Neural progenitor cell (in vitro differentiated cells): ENCODE results near the gene BBIP1. TPM values are rescaled to one million over a fixed set of nuclear protein-coding genes. Genes with fewer than 3 reads are reported as not detected.
A peak's percentile ranks its signal among the peaks of the same experiment; 100 is the strongest.

Experiments
- DNase-seq: peaks from one replicate; pipeline ENCODE4 v3.0.0-alpha.2; 2016; ENCODE audit warnings: low spot score
- H2AFZ ChIP-seq: fragments of 200-600 bp; sonication (generic); replicated peaks from 2 replicates; pipeline ENCODE4 v1.6.1; 2016; ENCODE audit warnings: antibody characterized with exemption
- H3F3A ChIP-seq: fragments of 200-600 bp; sonication (generic); 2 replicates; pipeline ENCODE4 v1.6.1; 2016; ENCODE audit warnings: antibody characterized with exemption, low read depth
- H3K27ac ChIP-seq: fragments of 200-600 bp; sonication (generic); 2 replicates; pipeline ENCODE4 v1.5.1; 2016; ENCODE audit warnings: mild to moderate bottlenecking
- H3K27me3 ChIP-seq: fragments of 200-600 bp; sonication (generic); 2 replicates; pipeline ENCODE4 v1.6.1; 2016; ENCODE audit warnings: mild to moderate bottlenecking, moderate library complexity
- H3K36me3 ChIP-seq: fragments of 200-600 bp; sonication (generic); 2 replicates; pipeline ENCODE4 v1.5.1; 2016
- H3K4me1 ChIP-seq: fragments of 200-600 bp; sonication (generic); 2 replicates; pipeline ENCODE4 v1.6.1; 2016; ENCODE audit warnings: mixed run types
- H3K4me2 ChIP-seq: fragments of 200-600 bp; sonication (generic); 2 replicates; pipeline ENCODE4 v1.6.1; 2016
- H3K4me3 ChIP-seq: fragments of 200-600 bp; sonication (generic); 2 replicates; pipeline ENCODE4 v1.5.1; 2016
- H3K79me2 ChIP-seq: fragments of 200-600 bp; sonication (generic); 2 replicates; pipeline ENCODE4 v1.6.1; 2016; ENCODE audit warnings: low read depth
- H3K9ac ChIP-seq: fragments of 200-600 bp; sonication (generic); 2 replicates; pipeline ENCODE4 v1.6.1; 2016
- H3K9me3 ChIP-seq: fragments of 200-600 bp; sonication (generic); 2 replicates; pipeline ENCODE4 v1.5.1; 2016; ENCODE audit warnings: low read depth
- H4K20me1 ChIP-seq: fragments of 200-600 bp; sonication (generic); 2 replicates; pipeline ENCODE4 v1.6.1; 2016; ENCODE audit warnings: low read depth
- H3K27ac Mint-ChIP-seq: 3 replicates; pipeline ENCODE4 v1.8.0; 2021; ENCODE audit warnings: mixed read lengths
- H3K27me3 Mint-ChIP-seq: 2 replicates; pipeline ENCODE4 v1.8.0; 2022; ENCODE audit warnings: low read depth, mild to moderate bottlenecking, inconsistent platforms, moderate library complexity, mixed read lengths; ENCODE audit not compliant: insufficient read depth
- H3K36me3 Mint-ChIP-seq: 3 replicates; pipeline ENCODE4 v1.8.0; 2021; ENCODE audit warnings: mixed read lengths
- H3K4me1 Mint-ChIP-seq: 3 replicates; pipeline ENCODE4 v1.8.0; 2021; ENCODE audit warnings: mixed read lengths
- H3K4me3 Mint-ChIP-seq: 3 replicates; pipeline ENCODE4 v1.8.0; 2021; ENCODE audit warnings: mild to moderate bottlenecking, moderate library complexity, mixed read lengths
- H3K9me3 Mint-ChIP-seq: 3 replicates; pipeline ENCODE4 v1.8.0; 2020; ENCODE audit warnings: mixed read lengths
- EZH2 ChIP-seq: fragments of 200-600 bp; sonication (generic); IDR thresholded peaks from 2 replicates; pipeline ENCODE4 v1.6.1; 2017; ENCODE audit warnings: antibody characterized with exemption, mild to moderate bottlenecking, moderate library complexity
- EZH2phosphoT487 ChIP-seq: fragments of 200-600 bp; sonication (generic); IDR thresholded peaks from 2 replicates; pipeline ENCODE4 v1.6.1; 2017; ENCODE audit warnings: antibody characterized with exemption
- total RNA-seq: library from RNA; depleted of rRNA; stranded (reverse); fragments of >200 nt; gene quantifications from 2 replicates; pipeline ENCODE4 v1.2.3, GENCODE V29; 2015; ENCODE audit warnings: low replicate concordance
- TF ChIP-seq, protein P1 (sequence below): fragments of 200-600 bp; sonication (generic); IDR thresholded peaks from 2 replicates; pipeline ENCODE4 v1.5.1; 2017; ENCODE audit warnings: antibody characterized with exemption, mild to moderate bottlenecking

Gene BBIP1
- total RNA-seq, 1 donor from 2014 or later: 58.4 TPM

DNA sequence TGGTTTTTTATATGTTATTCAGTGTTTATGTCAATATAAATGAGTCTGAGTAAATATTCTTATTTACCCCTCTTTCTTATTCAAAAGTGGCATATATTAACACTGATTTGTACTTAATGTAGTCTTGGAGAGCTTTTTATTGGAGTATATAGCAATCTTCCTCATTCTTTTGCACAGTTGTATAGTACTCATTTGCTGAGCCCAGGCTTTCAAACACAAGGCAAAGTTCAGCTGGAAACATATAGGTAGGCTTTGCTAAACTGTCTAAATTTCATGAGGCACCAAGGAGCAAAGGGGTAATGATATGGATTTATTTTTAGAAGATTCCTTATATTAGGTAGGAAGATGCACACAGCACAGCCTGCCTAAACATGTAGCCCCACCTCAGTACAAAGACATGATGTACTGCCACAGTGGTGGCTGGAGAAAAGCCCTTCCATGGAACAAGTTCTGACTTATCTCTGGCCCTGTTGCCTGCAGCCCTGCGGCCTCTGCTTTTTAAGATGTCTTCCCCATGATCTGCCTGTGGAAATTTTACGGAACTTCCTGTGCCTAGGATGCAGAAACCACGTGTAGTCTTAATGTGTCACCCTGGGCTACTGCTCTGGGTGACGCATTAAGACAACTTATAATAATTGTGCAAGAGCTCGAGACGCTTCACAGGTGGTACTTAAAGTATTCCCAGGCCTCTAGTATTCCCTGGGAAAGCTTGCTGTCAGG, 56.9 kb downstream of the BBIP1 start:
- Histone ChIP-seq H4K20me1 (no peaks in the 10 kb centered on the region), H2AFZ (peak overlapping the region; percentile 18), H3K9me3 (no peaks in the 10 kb centered on the region), H3K36me3 (no peaks in the 10 kb centered on the region), H3K4me2 (no peak overlapping the region), H3K9ac (no peak overlapping the region), H3K79me2 (no peaks in the 10 kb centered on the region), H3F3A (no peaks in the 10 kb centered on the region), H3K27ac (no peak overlapping the region), H3K4me3 (no peak overlapping the region), H3K4me1 (peaks cover 28% of the 10 kb centered on the region), H3K27me3 (no peaks in the 10 kb centered on the region)
- Mint-ChIP-seq H3K27ac (no peak overlapping the region), H3K36me3 (no peaks in the 10 kb centered on the region), H3K9me3 (no peaks in the 10 kb centered on the region), H3K27me3 (peaks cover 2% of the 10 kb centered on the region), H3K4me1 (peaks cover 48% of the 10 kb centered on the region), H3K4me3 (no peak overlapping the region)
- DNase-seq: no peak
- TF ChIP-seq, protein P1, sequence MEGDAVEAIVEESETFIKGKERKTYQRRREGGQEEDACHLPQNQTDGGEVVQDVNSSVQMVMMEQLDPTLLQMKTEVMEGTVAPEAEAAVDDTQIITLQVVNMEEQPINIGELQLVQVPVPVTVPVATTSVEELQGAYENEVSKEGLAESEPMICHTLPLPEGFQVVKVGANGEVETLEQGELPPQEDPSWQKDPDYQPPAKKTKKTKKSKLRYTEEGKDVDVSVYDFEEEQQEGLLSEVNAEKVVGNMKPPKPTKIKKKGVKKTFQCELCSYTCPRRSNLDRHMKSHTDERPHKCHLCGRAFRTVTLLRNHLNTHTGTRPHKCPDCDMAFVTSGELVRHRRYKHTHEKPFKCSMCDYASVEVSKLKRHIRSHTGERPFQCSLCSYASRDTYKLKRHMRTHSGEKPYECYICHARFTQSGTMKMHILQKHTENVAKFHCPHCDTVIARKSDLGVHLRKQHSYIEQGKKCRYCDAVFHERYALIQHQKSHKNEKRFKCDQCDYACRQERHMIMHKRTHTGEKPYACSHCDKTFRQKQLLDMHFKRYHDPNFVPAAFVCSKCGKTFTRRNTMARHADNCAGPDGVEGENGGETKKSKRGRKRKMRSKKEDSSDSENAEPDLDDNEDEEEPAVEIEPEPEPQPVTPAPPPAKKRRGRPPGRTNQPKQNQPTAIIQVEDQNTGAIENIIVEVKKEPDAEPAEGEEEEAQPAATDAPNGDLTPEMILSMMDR: no peak
- no peak for TF ChIP-seq EZH2

DNA sequence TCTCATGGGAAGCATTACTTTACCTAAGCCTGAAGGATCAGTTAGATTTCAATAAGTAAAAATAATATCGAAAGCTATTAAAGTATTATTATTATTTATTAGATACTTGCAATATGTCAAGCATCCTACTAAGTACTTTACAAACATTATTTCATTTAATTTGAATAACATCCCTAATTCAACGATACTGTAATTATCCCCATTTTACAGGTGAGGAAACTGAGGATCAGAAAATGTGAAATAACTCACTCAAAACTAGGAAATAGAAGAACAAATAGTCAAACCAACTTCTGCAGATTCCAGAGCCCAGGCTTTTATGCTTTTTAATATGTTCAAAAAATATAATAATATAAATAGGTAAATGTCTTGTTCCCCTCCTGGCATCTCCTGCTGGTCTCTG, 57.5 kb downstream of the BBIP1 start:
- Histone ChIP-seq H3F3A (no peaks in the 10 kb centered on the region), H3K4me3 (no peak overlapping the region), H3K9ac (no peak overlapping the region), H3K79me2 (no peaks in the 10 kb centered on the region), H3K4me1 (peaks cover 22% of the 10 kb centered on the region), H4K20me1 (no peaks in the 10 kb centered on the region), H3K9me3 (no peaks in the 10 kb centered on the region), H3K4me2 (no peak overlapping the region), H3K36me3 (no peaks in the 10 kb centered on the region), H2AFZ (no peak overlapping the region), H3K27ac (no peak overlapping the region), H3K27me3 (no peaks in the 10 kb centered on the region)
- Mint-ChIP-seq H3K27ac (no peak overlapping the region), H3K4me3 (no peak overlapping the region), H3K27me3 (peaks cover 2% of the 10 kb centered on the region), H3K36me3 (no peaks in the 10 kb centered on the region), H3K4me1 (peaks cover 47% of the 10 kb centered on the region), H3K9me3 (no peaks in the 10 kb centered on the region)
- no peak for DNase-seq
- TF ChIP-seq, protein P1: no peak
- TF ChIP-seq EZH2 (no peak), EZH2phosphoT487 (no peak)

DNA sequence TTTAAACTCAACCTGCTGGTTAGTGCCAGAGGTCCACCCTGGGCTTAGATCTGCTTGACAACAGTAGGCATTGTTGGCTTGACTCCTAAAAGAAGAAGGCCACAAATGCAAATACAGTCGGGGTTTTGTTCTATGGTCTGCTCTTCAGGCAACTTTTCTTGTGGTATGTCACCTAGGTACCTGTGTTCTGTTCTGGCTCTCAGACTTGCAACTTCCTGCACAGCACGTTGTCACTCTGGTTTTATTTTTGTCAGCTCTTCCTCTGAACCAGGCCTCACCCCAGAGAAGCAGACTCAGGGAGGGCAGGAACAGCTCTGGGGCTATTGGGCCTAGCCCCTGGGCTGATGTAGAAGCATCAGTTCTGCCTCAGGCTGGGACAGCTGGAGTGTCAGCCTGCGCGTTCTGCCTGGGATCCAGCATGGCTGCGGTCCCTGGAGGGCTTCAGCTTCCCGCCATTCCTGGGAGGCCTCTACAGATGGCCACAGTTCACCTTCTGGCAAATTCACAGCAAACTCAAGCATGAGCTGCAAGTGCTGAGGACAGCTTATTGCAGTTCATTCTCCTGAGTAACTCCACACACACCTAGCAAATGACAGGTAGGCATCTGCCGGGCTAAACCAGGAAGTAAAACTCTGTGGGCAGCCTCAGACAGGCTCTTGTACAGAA, 58.3 kb downstream of the BBIP1 start:
- H3K79me2 ChIP-seq: no peaks in the 10 kb centered on the region
- no peak overlapping the region for H3K4me3 ChIP-seq
- peak overlapping the region; percentile 13 for H2AFZ ChIP-seq
- H3K4me2 ChIP-seq: no peak overlapping the region
- H3K9ac ChIP-seq: no peak overlapping the region
- peaks cover 14% of the 10 kb centered on the region for H3K4me1 ChIP-seq
- TF ChIP-seq, protein P1: no peak
- TF ChIP-seq EZH2 (no peak), EZH2phosphoT487 (no peak)
- no peak overlapping the region for H3K4me3 Mint-ChIP-seq
- H3K36me3 Mint-ChIP-seq: no peaks in the 10 kb centered on the region
- no peaks in the 10 kb centered on the region for H4K20me1 ChIP-seq
- H3K9me3 Mint-ChIP-seq: no peaks in the 10 kb centered on the region
- peak overlapping the region; percentile 43 for H3K27ac Mint-ChIP-seq
- no peak overlapping the region for H3K27ac ChIP-seq
- no peaks in the 10 kb centered on the region for H3K27me3 ChIP-seq
- H3F3A ChIP-seq: no peaks in the 10 kb centered on the region
- peaks cover 40% of the 10 kb centered on the region for H3K4me1 Mint-ChIP-seq
- peaks cover 2% of the 10 kb centered on the region for H3K27me3 Mint-ChIP-seq
- DNase-seq: no peak
- no peaks in the 10 kb centered on the region for H3K9me3 ChIP-seq
- H3K36me3 ChIP-seq: no peaks in the 10 kb centered on the region
